SKM-1 treated with dmso at 0.1 percent for 144 hours (cell line): Measurements from ENCODE around the gene GATA3.

Experiments
- DNase-seq: peaks from one replicate; lab custom pipeline; 2025; ENCODE audit not compliant: unreplicated experiment; lab: John Stamatoyannopoulos, UW

The GATA3 gene

DNA sequence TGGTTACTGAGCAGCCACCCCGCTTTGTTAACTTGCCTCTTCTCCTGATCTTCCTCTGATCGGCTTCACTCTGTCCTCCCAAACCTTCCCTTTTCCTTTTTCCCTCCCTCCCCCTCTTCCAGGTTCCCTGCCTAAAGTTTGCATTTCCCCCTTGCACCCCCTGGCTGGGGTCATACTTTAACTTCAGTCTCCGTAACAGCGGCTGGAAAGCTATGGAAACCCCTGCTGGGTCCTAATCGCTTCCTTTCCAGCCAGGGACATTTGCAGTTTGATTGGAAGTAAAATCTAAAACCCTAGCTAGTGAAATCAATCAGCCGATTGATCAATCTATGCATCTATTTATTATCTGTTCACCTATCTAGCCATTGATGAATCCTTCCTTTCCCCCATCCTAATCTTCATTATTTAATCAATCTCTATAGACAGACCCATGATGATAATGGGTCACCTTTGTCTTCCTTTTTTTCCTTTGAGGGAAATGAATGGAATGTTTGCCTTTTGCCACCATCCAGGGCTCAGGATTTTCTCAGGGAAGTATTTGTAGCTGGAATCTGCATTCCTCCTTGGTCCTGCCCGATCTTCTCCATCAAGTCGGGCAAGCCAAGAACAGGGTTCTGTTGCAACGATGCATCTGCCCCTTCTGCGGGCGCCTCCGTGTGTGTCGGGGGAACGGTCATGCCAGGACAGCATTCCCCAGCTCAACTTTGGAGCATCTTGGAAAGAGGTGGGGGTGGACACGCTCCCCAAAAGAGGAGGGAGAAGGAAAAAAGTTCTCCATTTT lies 8.8 kb downstream of the GATA3 start:
- DNase-seq: no peak

DNA sequence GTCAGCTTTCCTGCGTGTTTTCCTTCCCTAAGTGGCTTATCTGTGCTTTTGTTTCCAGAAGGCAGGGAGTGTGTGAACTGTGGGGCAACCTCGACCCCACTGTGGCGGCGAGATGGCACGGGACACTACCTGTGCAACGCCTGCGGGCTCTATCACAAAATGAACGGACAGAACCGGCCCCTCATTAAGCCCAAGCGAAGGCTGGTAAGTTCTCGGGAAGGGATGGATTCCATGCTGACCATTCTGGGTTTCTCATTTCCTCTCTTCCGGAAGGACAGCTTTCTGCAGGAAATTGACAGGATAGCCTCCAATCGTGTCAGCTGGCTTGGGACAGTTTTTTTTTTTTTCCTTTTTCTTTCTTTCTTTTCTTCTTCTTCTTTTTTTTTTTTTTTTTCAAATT lies 9.4 kb downstream of the GATA3 start:
- no peak for DNase-seq

DNA sequence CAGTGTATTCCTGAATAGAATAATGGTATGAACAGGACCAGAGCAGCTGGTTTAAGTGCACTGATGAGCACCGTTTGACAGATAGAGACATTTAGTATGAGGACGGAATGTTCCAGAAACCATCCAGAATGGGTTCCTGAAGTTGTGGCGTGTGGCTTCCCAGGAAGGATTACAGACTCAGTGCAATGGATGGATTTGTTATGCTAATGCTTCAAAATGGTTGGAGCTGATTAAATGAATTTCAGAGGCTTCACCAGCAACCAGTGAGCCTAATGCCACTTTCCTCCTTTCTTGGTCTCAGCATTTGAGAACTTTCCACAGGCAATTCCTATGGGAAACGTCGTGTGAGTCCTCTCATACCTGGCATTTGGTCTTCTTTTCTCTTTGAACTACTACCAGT lies 9.9 kb downstream of the GATA3 start:
- no peak for DNase-seq

DNA sequence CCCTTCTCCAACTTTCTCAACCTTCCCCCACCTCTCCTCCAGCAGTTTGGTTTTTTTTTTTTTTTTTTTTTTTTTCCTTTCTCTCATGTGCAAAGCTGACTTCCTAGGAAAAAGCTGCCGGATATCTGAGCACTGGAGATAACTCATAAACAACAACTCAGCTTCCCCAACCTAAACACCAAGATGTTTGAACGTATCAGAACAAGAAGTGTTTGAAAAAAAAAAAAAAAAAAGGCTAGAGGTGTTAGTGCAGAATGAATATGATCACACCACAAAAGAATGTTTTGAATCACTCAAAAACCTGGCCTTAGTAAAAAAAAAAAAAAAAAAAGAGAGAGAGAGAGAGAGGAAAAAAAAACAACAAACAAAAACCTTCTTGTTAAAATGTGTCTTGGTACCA lies 11.2 kb downstream of the GATA3 start:
- DNase-seq: no peak

DNA sequence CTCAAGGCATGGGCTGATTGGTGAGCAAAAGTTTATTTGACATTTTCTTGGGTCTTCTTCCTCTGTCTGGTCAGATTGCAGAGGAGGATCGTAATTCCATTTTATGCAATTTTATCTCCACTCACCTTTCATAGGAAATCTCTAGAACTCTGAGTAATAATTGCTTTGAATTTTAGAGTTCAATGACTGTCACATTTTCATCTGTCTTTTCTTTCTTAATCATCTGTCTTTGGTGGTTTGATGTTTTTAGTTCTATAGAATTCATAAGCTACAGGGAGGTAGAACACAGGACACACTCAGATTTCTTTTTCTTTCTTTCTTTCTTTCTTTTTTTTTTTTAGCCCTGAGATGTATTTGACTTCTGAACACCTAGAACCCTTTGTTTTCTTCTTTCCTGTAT lies 11.6 kb downstream of the GATA3 start:
- no peak for DNase-seq

DNA sequence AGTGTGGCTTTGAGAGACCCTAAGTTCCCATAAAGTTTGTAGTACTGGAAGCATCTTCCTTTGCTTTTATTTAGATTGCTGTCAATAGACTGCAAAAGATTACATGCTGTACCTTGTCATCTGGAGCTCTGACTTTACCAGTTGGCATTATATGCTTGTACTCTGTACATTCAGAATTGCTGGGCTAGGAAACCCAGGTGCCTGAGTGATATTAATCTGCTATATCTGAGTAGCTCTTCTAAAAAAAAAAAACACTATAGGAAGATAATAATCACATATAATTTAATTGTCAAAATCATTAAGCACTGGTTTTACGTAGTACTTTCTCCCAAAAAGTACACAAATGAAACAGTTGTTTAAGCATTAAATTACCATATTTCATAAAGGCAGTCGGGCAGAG lies 12.3 kb downstream of the GATA3 start:
- no peak for DNase-seq

DNA sequence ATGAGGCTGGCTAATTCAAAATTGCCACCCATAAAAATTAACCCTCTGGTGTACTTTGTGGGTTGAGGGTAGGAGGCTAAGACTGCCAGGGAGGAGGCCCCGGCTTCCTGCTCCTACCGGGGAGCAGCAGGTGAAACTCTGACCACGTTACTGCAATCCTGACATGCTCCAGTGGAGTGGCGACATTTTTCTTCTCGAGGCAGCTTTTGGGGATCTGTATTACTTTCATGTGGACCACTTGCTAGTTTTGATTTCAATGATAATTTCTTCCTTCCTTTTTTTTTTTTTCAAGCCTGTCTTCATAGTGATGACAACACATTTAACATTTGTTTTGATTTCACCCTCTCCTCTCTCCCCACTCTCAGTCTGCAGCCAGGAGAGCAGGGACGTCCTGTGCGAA lies 14.6 kb downstream of the GATA3 start:
- DNase-seq: no peak

DNA sequence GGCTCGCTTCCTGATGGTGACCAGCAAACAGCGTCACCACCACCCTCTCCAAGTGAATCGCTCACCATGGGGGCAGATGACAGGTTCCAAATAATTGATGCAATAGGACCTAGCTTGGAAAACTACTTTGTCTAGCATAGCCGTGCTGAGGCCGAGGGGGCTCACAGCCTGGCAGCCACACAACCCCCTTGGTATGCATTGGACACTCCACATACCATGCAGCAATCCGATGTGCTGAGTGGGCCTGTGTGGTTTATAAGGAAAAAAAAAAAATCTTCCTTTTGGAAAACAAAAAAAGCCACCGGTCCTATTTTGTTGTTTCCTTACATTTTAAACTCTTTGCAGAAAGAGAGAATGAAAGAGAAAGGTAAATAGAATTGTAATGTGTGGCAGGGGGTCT lies 15.1 kb downstream of the GATA3 start:
- DNase-seq: no peak

DNA sequence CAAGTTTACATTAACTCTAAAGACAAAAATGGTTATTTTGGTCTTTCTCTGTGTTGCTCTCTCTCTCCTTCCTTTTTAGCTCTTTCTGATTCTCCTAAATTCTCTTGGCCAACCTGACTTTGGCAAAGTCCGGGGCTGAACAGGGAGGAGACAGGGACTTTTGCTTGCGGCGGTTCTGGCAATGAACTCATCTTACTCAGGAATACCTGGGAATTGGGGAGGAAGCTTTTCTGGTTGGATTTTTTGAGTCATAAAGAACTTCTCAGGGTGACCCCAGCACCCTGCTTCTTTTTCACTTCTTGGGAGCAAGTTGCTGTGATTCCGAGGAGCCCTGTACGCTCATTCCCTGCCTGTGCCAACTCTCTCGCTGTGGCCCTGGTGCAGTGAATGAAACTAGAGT lies 16.0 kb downstream of the GATA3 start:
- DNase-seq: no peak

DNA sequence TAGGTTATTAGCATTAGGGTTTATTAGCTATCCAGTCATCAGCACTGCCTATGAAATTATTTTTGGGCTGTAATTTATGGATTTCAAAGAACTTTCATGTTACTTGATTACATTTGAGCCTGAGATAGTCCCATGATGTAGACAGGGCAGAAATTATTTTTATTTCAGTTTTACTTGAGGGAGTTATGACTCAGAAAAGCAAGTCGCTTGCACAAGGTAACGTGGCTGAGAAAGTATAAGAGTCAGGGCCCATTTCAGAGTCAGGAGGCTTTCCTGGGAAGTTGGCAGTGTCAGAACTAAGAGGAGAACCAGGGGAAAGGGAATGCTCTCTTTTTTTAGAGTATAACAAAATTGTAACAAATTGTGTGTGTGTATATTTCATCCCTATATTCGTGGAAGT lies 16.5 kb downstream of the GATA3 start:
- DNase-seq: no peak

DNA sequence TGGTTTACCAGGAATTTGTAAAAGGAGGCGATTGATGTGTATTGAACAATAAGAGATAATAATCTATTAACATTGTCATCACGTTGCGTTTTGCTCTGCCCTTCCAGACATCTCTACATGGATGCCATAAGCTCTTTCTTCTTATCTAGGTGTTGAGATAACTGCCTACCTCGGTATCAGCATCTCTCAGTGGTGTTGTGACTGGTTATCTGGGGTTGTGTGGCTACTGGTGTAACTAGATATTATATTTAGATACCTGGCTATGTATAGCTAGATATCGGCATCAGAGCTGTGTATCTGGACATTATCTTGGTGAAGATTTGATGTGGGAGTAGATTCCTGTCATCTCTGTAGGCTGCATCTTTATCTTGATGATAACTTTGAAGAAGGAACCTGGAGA lies 17.2 kb downstream of the GATA3 start:
- DNase-seq: no peak

DNA sequence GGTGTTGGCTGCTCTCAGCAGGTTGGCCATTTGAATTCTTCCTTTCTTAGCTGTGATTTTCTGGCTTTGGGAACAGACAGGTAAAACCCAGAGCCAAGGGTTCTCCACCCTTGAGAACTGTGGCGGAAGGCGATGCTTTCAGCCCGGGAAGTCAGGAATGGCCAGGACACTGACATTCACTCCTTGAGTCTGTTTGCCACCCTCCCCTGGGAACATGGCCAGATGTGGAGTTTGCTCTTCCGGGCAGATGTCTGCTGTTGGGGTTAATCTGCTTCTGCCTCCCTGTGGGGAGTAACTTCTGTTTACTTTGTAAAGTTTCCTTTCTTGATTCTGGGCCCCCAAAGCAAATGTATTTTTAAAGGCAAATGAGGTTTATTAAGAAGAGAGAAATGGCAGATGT lies 17.7 kb downstream of the GATA3 start:
- no peak for DNase-seq

DNA sequence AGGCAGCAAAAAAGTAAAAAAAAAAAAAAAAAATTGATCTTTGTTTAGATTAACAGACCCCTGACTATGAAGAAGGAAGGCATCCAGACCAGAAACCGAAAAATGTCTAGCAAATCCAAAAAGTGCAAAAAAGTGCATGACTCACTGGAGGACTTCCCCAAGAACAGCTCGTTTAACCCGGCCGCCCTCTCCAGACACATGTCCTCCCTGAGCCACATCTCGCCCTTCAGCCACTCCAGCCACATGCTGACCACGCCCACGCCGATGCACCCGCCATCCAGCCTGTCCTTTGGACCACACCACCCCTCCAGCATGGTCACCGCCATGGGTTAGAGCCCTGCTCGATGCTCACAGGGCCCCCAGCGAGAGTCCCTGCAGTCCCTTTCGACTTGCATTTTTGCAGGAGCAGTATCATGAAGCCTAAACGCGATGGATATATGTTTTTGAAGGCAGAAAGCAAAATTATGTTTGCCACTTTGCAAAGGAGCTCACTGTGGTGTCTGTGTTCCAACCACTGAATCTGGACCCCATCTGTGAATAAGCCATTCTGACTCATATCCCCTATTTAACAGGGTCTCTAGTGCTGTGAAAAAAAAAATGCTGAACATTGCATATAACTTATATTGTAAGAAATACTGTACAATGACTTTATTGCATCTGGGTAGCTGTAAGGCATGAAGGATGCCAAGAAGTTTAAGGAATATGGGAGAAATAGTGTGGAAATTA lies 19.4 kb downstream of the GATA3 start:
- DNase-seq: no peak

DNA sequence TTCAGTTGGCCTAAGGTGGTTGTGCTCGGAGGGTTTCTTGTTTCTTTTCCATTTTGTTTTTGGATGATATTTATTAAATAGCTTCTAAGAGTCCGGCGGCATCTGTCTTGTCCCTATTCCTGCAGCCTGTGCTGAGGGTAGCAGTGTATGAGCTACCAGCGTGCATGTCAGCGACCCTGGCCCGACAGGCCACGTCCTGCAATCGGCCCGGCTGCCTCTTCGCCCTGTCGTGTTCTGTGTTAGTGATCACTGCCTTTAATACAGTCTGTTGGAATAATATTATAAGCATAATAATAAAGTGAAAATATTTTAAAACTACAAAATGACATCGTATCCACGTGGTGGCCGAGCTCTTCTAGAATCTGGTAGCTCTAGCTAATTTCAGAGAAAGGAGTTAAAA lies 20.4 kb downstream of the GATA3 start:
- no peak for DNase-seq

DNA sequence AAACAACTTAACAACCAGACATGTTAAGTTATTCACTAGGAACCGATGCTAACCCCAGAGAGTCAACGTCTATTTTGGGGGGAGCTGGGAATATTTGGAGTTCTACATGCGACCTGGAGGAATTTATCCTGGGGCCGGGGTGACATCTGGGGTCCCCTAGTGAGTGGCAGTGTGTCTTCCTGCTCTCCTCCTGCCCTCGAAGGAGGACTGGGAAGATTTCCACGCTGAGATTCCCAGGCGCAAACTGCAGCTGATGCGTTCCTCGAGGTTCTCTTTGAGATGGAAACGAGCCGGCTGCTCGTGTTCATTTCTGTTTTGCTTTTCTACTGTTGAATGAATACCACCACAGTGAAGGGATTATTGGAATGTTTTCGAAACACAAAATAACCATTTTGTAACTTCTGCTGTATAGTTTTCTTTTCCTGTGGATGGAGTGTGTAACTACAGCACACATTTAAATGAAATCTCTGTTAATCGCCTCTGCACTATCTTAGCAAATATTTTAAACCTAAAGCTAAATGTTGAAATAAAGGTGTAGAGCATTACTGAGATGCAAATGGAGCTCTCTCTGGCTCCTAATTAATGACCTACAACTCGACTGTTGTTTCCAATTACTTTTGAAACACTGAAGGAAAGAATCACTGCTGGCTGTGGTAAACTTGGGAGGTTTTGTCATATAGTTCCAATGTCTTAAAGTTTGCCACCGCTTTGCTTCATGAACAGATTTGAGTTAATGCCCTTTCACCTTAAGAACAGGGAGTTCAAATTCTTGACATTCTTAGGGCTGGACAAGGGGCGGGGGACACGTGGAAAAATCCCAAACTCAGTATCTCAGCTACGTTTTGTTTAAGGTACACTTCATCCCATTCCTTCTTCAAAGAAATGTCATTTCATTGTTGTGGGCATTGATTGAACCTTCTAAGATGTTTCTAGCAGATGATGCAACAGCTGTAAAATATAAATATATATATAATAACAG lies 21.1 kb downstream of the GATA3 start:
- no peak for DNase-seq

DNA sequence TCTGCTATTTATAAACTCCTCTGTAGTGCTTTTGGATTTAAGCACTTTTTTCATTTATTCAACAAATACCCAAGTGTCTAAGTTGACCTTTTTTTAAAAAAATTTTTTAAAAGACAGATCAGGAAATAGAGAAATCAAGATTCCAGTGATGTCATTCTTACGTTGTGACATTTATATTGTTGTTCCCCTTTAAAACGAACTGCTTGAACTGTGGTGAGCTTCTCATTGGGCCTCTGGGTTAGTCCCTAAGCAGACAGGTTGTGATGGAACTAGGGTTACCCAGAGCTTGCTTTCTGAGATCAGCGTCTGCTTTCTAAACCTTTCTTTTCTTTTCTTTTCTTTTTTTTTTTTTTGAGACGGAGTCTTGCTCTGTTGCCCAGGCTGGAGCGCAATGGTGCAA lies 22.4 kb downstream of the GATA3 start:
- no peak for DNase-seq

DNA sequence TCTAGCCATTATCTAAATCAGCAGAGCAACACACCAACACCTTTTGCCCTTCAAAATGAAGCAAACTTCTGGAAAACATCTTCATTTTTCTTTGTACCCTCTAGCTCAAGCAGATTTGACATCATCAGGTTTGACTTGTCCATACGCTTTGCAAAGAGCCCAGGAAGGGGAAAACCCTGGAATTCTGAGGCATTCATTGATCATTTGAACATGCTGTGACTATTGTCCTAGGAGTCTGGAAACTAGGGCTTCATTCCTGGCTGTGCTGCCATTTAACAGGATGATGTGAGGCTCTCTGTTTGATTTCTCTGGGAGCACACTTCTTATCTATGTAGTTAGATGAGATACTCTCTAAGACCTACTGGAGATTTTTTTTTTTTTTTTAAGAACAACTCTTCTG lies 23.5 kb downstream of the GATA3 start:
- no peak for DNase-seq

DNA sequence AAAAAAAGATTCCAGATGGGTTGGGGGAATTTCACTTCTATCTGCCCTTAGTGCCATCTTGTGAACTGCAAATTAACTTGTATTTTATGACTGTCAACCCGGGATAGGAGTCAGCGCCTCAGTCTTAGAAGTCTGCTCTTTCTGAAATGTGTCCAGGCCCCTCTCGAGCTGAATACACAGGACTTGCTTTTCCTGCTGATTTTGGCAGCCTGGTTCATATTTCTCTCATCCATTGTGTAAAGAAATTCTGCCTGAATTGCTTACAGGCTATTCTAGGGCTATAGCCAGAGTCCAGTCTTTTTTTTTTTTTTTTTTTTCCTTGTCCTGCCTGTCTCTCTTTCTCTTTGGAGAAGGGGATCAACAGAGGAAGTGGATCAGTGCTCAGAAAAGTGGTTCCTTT lies 24.6 kb downstream of the GATA3 start:
- no peak for DNase-seq

DNA sequence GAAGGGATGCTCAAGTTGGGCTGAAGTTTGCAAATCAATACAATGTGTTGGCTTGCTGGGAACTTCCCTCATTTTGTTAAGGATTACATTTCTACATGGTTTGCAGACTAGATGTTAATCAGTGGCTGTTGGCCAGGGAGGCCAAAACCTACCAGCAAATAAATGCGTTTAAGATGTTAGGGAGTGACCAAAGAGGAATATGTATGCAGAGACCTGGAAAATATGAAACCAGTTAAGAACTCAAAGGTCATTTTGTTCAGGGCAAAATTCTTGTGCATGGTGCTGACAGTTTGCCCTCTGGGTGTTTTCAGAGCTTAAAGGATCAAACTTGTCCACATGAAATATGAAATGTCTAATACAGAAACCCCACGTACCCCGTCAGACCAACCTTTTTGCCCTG lies 30.3 kb downstream of the GATA3 start:
- DNase-seq: no peak

DNA sequence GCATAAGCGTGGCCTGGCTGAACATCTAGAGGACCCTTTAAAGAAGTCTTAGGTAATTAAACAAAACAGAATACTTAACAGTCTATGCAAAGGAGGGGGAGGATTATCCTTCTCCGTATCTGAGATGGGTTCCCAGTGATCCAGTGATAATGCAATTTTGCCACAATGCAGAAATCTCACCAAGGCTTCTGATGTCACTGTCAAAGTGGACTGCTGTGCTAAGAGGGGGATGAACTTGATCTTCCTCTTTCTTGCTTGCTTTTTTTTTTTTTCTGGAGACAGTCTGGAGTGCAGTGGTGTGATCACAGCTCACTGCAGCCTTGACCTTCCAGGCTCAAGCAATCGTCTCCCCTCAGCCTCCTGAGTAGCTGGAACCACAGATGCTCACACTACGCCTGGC lies 30.8 kb downstream of the GATA3 start:
- DNase-seq: no peak

DNA sequence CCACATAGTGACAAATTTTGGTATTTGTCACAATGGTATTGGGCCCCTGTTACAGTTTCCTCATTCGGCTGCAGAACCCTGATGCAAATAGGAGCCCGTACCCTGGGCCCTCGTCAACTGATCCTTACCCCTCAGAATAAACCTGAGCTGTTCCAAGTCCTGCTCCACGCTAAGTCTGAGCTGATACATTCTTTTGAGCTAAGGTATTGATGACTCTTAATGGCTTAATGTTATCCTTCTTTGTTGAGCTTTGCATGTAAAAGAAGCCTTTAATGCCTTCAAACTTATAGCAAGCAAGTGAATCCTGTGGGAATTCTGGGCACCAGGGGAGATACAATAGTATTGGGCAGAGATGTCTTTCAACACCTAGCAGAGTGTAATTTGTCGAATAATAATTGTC lies 31.8 kb downstream of the GATA3 start:
- no peak for DNase-seq

DNA sequence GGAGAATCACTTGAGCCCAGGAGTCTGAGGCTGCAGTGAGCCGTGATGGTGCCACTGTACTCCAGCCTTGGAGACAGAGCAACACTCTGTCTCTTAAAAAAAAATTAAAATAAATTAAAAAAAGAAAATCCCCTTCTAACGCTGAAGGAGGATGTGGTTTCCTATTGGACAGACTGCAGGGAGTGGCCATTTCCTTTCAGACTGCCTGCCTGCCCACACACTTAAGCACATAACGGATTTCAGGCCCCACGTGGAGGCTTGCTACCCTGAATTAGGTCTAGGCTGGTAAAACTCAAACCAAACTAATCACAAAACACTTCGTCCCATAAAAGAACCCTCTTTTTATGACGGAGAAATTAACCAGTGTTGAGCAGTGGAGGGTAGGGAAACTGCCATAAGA lies 34.0 kb downstream of the GATA3 start:
- no peak for DNase-seq
